ENCODE data around the gene EFNA4. TPM values are rescaled to one million over a fixed set of nuclear protein-coding genes. Genes with fewer than 3 reads are reported as not detected.

EFNA4 gene
- total RNA-seq, 1 donor from 2014 or later, result 5.7 TPM

GRCh38 chr1:155038602-155039307 lies 24.8 kb upstream of the EFNA4 start:
- intact Hi-C loops (cut with micrococcal nuclease), result no loop called here
- Mint-ChIP-seq H3K4me1 (ENCODE audit: low read depth) (no peaks in the 10 kb centered on the region), H3K9me3 (no peaks in the 10 kb centered on the region), H3K4me3 (no peak overlapping the region), H3K36me3 (ENCODE audit: low read depth) (no peaks in the 10 kb centered on the region), H3K27me3 (ENCODE audit: insufficient read depth) (peaks cover 21% of the 10 kb centered on the region), H3K27ac (no peak overlapping the region)
- no peak for DNase-seq (ENCODE audit: low spot score)

GRCh38 chr1:155039308-155039669 lies 24.3 kb upstream of the EFNA4 start:
- Mint-ChIP-seq H3K27me3 (ENCODE audit: insufficient read depth) (peaks cover 21% of the 10 kb centered on the region), H3K4me1 (ENCODE audit: low read depth) (peaks cover under 1% of the 10 kb centered on the region), H3K9me3 (no peaks in the 10 kb centered on the region), H3K4me3 (no peak overlapping the region), H3K27ac (no peak overlapping the region), H3K36me3 (ENCODE audit: low read depth) (no peaks in the 10 kb centered on the region)
- intact Hi-C loops (cut with micrococcal nuclease), result no loop called here
- DNase-seq (ENCODE audit: low spot score), result no peak

GRCh38 chr1:155040358-155041093 lies 23.0 kb upstream of the EFNA4 start:
- Mint-ChIP-seq H3K36me3 (ENCODE audit: low read depth) (no peaks in the 10 kb centered on the region), H3K4me3 (no peak overlapping the region), H3K4me1 (ENCODE audit: low read depth) (peaks cover 13% of the 10 kb centered on the region), H3K27ac (no peak overlapping the region), H3K9me3 (no peaks in the 10 kb centered on the region), H3K27me3 (ENCODE audit: insufficient read depth) (peaks cover 17% of the 10 kb centered on the region)
- intact Hi-C loops (cut with micrococcal nuclease), result no loop called here
- DNase-seq (ENCODE audit: low spot score), result no peak

DNA sequence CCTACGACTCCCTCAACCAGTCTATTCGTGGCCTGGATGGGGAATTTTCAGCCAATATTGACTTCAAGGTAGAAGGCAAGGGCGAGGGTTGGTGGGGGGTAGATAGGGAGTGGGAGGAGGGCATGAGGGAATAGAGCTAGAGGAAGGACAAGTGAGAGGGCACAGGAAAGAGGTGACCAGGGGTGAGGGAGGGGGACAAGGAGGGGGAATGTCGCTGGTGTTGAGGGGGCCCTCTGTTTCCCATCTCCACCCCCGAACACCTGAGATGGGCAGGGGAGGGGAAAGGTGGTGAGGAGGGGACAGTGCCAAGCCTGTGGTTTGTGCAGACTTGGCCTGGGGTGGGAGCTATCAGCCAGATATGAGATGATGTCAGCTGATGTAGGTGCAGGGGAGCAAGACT lies 20.8 kb upstream of the EFNA4 start:
- no peak overlapping the region for H3K27ac Mint-ChIP-seq
- DNase-seq (ENCODE audit: low spot score), result no peak
- H3K4me3 Mint-ChIP-seq, result no peak overlapping the region
- intact Hi-C loops (cut with micrococcal nuclease), result no loop called here
- H3K27me3 Mint-ChIP-seq (ENCODE audit: insufficient read depth), result peaks cover 10% of the 10 kb centered on the region
- peaks cover 15% of the 10 kb centered on the region for H3K4me1 Mint-ChIP-seq (ENCODE audit: low read depth)
- no peaks in the 10 kb centered on the region for H3K36me3 Mint-ChIP-seq (ENCODE audit: low read depth)
- H3K9me3 Mint-ChIP-seq, result no peaks in the 10 kb centered on the region

DNA sequence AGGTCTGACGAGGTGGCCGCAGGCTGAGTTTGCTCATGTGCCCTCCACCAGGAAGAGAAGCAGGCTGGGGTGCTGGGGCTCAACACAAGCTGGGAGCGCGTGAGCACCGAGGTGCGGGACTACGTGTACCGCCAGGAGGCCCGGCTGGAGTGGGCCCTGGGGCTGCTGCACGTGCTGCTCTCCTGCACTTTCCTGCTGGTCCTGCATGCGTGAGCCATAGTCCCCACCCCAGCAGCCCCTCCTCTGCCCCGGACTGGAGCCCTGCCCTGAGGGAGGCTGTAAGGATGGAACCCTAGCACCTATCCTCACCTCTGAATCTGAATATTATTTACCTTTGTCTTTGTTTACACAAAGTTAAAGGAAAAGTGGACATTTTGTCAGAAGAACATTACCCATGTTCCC lies 20.2 kb upstream of the EFNA4 start:
- no peak for DNase-seq (ENCODE audit: low spot score)
- Mint-ChIP-seq H3K4me3 (no peak overlapping the region), H3K27ac (no peak overlapping the region), H3K4me1 (ENCODE audit: low read depth) (peaks cover 15% of the 10 kb centered on the region), H3K27me3 (ENCODE audit: insufficient read depth) (peaks cover 10% of the 10 kb centered on the region), H3K9me3 (no peaks in the 10 kb centered on the region), H3K36me3 (ENCODE audit: low read depth) (no peaks in the 10 kb centered on the region)
- intact Hi-C loops (cut with micrococcal nuclease), result no loop called here

DNA sequence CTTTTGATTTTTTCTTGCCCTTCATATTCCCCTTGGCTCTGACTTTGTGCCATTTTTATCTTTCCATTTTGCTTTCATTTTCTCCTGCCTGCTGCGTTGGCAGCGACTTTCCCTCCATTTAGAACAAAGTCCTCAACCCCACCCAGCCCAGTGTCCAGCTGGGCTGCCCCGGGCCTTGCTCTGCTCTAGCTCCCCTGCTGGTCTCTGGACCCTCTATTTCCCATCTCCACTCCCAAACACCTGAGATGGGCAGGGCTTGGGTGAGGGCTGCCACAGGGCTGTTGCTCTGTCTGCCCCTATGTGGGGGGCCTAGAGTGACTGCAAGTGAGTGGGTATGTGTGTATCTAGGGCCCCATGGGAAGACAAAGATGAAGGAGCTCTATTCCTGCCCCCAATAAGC lies 19.7 kb upstream of the EFNA4 start:
- no peaks in the 10 kb centered on the region for H3K9me3 Mint-ChIP-seq
- peaks cover 10% of the 10 kb centered on the region for H3K27me3 Mint-ChIP-seq (ENCODE audit: insufficient read depth)
- H3K4me3 Mint-ChIP-seq, result no peak overlapping the region
- H3K36me3 Mint-ChIP-seq (ENCODE audit: low read depth), result no peaks in the 10 kb centered on the region
- H3K27ac Mint-ChIP-seq, result no peak overlapping the region
- DNase-seq (ENCODE audit: low spot score), result no peak
- H3K4me1 Mint-ChIP-seq (ENCODE audit: low read depth), result peaks cover 15% of the 10 kb centered on the region
- intact Hi-C loops (cut with micrococcal nuclease), result no loop called here

GRCh38 chr1:155044365-155044764 lies 19.2 kb upstream of the EFNA4 start:
- H3K4me3 Mint-ChIP-seq, result no peak overlapping the region
- intact Hi-C loops (cut with micrococcal nuclease), result no loop called here
- peaks cover 9% of the 10 kb centered on the region for H3K27me3 Mint-ChIP-seq (ENCODE audit: insufficient read depth)
- peaks cover 15% of the 10 kb centered on the region for H3K4me1 Mint-ChIP-seq (ENCODE audit: low read depth)
- H3K9me3 Mint-ChIP-seq, result no peaks in the 10 kb centered on the region
- H3K27ac Mint-ChIP-seq, result no peak overlapping the region
- no peaks in the 10 kb centered on the region for H3K36me3 Mint-ChIP-seq (ENCODE audit: low read depth)
- no peak for DNase-seq (ENCODE audit: low spot score)

DNA sequence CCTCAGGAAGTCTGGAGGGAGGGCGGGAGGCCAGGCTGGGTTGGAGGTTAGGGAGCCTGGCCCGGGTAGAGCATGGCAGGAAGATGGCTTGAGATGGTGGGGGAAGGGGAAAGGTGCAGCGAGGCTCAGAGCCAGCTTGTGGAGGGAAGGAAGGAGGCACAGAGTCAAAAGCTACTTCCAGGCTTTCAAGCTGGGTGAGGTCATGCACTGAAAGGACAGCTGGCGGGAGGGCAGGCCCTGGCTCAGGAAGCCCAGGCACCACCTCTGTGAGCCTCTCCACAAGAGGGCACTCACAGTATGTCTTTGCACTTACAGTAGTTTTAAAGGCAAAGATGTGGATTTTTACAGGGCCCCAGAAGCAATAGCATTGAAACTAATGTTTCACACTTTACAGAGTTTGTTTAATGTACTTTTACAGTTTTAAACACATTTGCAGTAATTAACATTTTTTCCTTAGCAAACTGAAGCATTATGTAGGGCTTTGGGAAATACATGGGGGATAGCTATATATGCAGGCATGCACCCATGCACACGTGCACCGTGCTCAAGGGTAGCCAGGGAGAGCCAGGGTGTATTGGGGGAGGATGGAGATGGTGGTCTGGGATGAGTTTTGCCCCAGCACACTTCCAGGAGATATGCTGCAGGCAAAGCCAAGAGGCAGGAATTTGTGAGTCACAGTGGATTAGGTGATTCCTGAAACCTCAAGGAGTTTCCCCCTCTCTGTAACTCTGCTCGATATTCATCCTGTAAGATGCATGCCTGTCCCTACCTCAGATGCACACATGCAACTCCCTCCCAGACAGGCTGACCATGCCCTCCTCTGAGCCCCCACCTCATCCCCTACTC lies 18.5 kb upstream of the EFNA4 start:
- Mint-ChIP-seq H3K27me3 (ENCODE audit: insufficient read depth) (peaks cover 8% of the 10 kb centered on the region), H3K27ac (no peak overlapping the region), H3K36me3 (ENCODE audit: low read depth) (no peaks in the 10 kb centered on the region), H3K4me3 (no peak overlapping the region), H3K9me3 (no peaks in the 10 kb centered on the region), H3K4me1 (ENCODE audit: low read depth) (peaks cover 22% of the 10 kb centered on the region)
- intact Hi-C loops (cut with micrococcal nuclease), result loop anchor here (1.0 kb wide), 2 partner anchors 16 to 40 kb away; no protein-coding TSS in a partner anchor
- DNase-seq (ENCODE audit: low spot score), result peak; percentile 59

DNA sequence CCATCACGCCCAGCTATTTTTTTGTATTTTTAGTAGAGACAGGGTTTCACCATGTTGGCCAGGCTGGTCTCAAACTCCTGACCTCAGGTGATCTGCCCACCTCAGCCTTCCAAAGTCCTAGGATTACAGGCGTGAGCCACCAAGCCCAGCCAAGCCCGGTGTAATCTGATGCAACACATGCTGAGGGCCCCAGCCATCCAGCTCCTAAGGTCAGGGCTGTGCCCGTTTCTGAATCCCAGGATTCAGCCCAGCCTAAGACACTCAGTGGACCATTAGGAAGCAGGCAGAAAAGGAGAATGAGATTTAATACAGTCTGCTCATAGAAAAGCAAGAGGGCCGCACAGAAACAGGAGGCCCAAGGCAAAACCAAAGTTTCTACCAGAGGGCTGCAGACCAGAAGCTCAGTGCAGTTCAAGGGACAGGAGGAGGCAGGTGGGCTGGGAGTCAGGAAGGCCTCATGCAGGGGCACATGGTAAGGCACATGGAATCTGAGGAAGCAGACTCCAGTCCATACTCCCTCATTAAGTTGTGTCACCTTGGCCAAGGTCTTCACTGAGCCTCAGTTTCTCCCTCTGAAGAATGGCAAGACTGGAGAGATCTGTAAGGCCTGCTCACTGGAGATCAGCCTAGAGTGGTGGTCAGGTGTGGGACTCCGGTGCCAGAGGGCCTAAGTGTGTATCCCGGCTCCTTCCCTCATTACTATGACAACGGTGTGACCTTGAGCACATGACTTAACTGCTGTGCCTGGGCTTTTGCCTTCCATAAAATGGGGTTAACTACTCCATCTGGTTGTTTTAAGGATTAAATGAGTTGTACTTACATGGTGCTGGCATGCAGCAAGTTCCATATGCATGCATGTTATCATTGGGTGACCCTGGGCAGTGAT lies 14.8 kb upstream of the EFNA4 start:
- H3K4me3 Mint-ChIP-seq, result peak overlapping the region; percentile 88
- H3K27ac Mint-ChIP-seq, result no peak overlapping the region
- H3K36me3 Mint-ChIP-seq (ENCODE audit: low read depth), result no peaks in the 10 kb centered on the region
- DNase-seq (ENCODE audit: low spot score), result no peak
- no peaks in the 10 kb centered on the region for H3K27me3 Mint-ChIP-seq (ENCODE audit: insufficient read depth)
- H3K9me3 Mint-ChIP-seq, result no peaks in the 10 kb centered on the region
- H3K4me1 Mint-ChIP-seq (ENCODE audit: low read depth), result peaks cover 43% of the 10 kb centered on the region
- intact Hi-C loops (cut with micrococcal nuclease), result no loop called here

DNA sequence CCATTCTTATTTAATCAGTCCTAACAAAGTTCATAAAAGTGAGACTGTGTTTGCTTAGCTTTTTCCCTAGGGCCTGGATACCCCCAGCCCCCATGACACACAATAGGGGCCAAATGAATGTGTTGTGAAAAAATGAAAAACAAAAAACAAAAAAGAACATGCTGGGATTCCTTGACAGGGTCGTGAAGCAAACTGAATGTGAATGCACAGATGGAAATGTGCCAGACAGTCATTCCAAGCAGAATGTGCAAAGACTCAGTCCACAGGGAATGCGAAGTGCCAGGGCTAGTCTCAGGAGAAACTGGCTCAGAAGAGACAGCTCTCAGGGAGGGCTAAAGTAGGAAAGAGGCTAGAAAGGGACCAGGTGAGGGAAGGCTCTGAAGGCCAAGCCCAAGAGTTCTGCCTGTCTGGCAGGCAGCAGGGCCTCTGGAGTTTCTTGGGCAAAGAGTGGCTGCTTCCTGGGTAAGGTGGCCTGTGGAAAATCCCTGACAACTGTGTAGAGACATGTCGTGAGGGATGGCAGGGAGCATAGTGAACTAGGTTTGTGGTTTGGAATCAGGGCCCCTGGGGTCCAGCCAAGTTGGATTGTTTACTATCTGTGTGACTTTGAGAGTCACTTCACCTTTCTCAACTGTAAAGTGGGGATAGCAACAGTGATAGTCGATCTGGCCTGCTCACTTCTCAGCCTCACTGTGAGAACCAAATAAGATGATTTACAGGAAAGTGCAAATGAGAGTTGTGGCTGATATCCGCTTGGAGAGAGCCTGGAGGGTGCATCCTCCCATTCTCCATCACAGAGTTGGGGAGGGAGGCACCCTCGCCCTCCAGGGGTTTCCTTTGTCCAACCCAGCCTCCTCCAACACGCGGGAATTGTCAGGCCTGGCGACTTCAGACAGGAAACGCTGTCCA lies 13.6 kb upstream of the EFNA4 start:
- peaks cover 37% of the 10 kb centered on the region for H3K4me1 Mint-ChIP-seq (ENCODE audit: low read depth)
- intact Hi-C loops (cut with micrococcal nuclease), result loop anchor here (1.0 to 2.0 kb wide), 3 partner anchors 33 to 75 kb away; partner anchors contain the start of gene CKS1B
- H3K27me3 Mint-ChIP-seq (ENCODE audit: insufficient read depth), result no peaks in the 10 kb centered on the region
- no peak for DNase-seq (ENCODE audit: low spot score)
- no peaks in the 10 kb centered on the region for H3K9me3 Mint-ChIP-seq
- H3K4me3 Mint-ChIP-seq, result peak overlapping the region; percentile 88
- peak overlapping the region; percentile 62 for H3K27ac Mint-ChIP-seq
- H3K36me3 Mint-ChIP-seq (ENCODE audit: low read depth), result no peaks in the 10 kb centered on the region

- Mint-ChIP-seq H3K9me3 (no peaks in the 10 kb centered on the region), H3K4me1 (ENCODE audit: low read depth) (peaks cover 28% of the 10 kb centered on the region), H3K36me3 (ENCODE audit: low read depth) (no peaks in the 10 kb centered on the region), H3K27me3 (ENCODE audit: insufficient read depth) (no peaks in the 10 kb centered on the region), H3K4me3 (peak within 1 kb of the TSS; percentile 88), H3K27ac (peak within 1 kb of the TSS; percentile 88)
- peak; percentile 79 for DNase-seq (ENCODE audit: low spot score)
- intact Hi-C loops (cut with micrococcal nuclease), result loop anchor here (1.0 to 2.0 kb wide), 4 partner anchors 33 to 76 kb away; partner anchors contain the start of genes CKS1B and FLAD1
These were observed 12.8 kb upstream of the EFNA4 start, which contains the start of gene ADAM15 for GRCh38 chr1:155050560-155051341. ADAM15 (plus strand) TSS chr1:155051316; CDS start chr1:155051387, 71 bp downstream.

All from activated T-helper 1 cell treated with anti-CD3 and anti-CD28 coated beads, Interleukin-12 subunit alpha, Interleukin-12 subunit beta, Interleukin-2, Interleukin-4 antibody, amounts not matched to agents 30 ng/mL and 10 ng/mL and 1 ng/mL, durations not matched to agents 14 hours and 24 hours and 36 hours (primary cell).